Limb (tissue), 2 donors: ENCODE measurements around the gene SLC39A11.

Source experiments
- DNase-seq, 2 donors: peaks; one replicate each; pipeline ENCODE4 v3.0.0-alpha.2; 2016; ENCODE audit errors: extremely low spot score in 2 of 2

SLC39A11 gene

DNA sequence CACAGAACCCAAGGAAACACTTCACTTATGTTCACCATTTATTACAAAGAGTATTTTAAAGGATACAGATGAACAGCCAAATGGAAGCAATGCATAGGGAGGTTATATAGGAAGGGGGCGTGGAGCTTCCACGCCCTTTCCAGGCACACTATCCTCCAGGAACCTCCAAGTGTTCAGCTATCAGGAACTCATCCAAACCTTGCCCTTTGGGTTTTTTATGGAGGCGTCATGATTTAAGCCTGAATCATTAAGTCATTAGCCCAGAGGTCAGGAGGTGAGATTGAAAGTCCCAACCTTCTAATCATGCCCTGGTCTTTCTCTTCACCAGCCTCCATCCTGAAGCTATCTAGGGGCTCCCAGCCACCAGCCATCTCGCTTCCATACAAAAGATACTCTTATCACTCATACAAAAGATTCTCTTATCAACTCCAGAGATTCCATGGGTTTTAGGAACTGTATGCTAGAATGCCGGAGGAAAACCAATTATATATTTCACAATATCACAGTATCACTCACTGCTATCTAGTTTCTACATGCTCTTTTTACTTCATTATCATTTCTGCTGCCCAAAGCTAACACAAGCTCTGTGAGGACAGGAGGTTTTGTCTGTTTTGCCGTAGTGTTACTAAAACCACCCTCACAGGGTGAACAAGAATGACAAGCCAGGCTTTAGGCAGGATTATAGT, 213.4 kb downstream of the SLC39A11 start:
- no peak for DNase-seq

DNA sequence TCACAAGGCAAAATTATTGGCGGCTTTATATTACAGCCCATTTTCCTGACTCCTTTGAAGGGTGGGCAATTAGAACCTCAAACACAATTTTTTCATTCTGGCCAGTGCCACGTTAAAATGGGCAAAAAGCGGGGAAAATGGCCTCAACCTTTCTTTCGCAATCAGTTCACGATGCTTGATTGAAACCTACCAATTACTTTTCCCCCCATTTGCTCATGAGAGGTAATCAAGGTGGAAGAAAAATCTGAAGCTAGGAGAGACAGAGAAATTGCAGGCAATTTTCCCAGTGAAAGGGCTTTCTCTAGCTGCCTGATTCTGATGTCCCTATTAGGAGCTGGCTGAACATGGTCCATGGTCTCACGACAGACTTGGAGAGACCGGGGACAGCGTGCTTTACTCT, 215.1 kb downstream of the SLC39A11 start:
- no peak for DNase-seq

- no peak for DNase-seq
Observed at GRCh38 chr17:72876413-72876812, 216.1 kb downstream of the SLC39A11 start.

DNA sequence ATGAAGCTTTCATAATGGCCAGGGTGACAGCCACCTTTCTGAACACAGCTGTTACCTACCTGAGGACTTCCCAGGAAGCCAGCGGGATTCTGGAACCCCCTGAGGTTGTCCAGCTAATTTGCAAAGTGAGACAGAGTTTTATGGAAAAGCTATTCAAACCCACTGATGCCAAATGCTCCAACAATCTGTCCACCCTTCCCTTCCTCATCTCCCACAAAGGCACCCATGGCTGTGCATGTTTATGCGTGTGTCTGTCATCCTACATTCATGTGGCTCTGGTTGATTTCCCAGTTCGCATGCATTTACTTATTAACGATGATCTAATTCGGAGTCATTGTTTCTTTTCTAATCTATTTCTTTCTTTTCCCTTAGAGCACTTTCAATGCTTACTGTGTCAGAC, 217.1 kb downstream of the SLC39A11 start:
- DNase-seq, result no peak

GRCh38 chr17:72872396-72872795, 220.1 kb downstream of the SLC39A11 start:
- DNase-seq, result no peak

DNA sequence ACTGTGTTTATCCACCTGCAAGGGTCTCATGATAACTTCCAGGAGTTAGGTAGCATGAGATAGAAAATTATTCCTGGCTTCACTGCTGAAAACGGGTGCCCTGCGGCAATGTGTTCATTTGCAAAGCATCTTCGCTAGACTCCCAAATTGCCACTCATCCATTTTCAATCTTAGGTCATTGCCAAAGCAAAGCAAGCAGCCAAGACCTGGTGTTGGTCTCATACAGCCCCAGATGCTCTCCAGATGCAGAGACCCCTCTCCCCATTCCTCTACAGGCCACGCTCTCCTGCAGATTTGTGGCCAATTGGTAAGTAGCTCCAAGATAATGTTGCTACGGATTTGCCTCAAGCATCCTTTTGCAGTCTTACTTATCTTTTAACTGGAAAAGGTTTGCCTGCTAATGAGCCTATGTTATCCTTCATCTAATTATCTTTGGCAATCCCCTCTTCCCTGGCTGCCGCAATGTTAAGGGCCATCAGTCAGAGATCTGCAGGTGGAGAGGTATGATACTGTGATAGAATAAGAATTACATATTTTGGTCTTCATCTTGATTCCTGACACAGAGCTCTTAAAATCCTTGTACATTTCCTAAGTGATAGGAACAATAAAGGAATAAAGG, 222.0 kb downstream of the SLC39A11 start:
- no peak for DNase-seq

DNA sequence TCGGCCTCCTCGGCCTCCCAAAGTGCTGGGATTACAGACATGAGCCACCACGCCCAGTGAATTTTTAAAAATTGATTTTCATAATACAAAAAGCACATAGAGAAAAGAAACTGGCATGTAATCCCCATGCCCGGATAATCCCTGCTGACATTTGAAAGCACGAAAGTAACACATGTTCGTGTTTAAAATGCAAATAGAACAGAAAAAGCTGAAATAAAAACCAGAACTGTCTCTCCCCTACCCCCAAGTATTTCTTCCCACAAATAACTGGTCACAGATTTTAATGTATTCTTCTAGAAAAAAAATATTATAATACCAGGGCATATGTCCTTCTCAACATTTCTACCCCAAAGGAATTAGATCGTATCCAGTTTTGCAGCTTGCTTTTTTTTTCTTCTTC, 222.9 kb downstream of the SLC39A11 start:
- no peak for DNase-seq

DNA sequence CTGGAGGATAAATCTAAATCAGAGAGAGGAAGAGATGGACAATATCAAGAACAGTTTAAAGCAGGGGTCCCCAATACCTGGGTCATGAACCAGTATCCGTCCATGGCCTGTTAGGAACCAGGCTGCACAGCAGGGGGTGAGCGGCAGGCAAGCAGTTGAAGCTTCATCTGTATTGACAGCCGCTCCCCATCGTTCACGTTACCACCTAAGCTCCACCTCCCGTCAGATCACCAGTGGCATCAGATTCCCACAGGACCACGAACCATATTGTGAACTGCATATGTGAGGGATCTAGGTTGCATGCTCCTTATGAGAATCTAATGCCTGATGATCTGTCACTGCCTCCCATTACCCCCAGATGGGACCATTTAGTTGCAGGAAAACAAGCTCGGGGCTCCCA, 226.5 kb downstream of the SLC39A11 start:
- DNase-seq, result no peak

- peak in 1 of 2 donors; percentile 40 for DNase-seq
Observed at GRCh38 chr17:72863526-72864211, 228.8 kb downstream of the SLC39A11 start.

DNA sequence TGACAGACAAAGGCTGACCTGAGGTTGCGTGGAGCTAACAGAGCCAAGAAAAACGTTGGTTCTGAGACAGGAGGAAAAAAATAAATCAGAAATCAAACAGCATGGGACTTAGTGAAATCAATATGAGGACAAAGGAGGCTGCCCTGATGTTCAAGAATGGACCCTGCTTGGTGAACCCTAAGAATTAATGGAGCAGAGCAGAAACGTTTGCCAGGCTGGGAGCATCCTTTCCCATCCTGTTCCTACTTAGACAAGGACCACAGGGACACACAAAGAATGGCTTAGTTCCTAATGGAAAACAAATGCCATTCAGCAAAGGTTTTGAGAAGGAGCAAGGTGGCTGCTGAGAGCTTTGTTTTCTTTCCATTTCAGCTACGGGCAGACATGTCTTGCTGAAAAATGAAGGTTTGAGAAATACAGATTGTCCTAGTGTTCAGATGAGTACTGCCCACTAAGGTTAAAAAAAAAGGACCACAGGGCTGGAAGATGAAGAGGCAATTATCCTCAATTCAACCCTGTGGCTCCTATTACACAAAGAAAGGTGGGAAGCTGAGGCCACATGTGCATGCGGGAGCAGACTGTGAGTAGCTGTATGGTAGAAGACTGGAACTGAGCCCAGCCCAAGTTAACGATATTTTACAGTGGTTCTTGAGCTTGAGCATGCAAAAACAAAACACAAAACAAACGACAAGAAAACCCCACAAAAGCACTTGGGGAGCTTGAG, 230.1 kb downstream of the SLC39A11 start:
- no peak for DNase-seq

GRCh38 chr17:72861811-72862210, 230.7 kb downstream of the SLC39A11 start:
- no peak for DNase-seq

- no peak for DNase-seq
Observed at GRCh38 chr17:72860778-72861177, 231.7 kb downstream of the SLC39A11 start.

- no peak for DNase-seq
Observed at GRCh38 chr17:72858826-72859495, 233.5 kb downstream of the SLC39A11 start.

DNA sequence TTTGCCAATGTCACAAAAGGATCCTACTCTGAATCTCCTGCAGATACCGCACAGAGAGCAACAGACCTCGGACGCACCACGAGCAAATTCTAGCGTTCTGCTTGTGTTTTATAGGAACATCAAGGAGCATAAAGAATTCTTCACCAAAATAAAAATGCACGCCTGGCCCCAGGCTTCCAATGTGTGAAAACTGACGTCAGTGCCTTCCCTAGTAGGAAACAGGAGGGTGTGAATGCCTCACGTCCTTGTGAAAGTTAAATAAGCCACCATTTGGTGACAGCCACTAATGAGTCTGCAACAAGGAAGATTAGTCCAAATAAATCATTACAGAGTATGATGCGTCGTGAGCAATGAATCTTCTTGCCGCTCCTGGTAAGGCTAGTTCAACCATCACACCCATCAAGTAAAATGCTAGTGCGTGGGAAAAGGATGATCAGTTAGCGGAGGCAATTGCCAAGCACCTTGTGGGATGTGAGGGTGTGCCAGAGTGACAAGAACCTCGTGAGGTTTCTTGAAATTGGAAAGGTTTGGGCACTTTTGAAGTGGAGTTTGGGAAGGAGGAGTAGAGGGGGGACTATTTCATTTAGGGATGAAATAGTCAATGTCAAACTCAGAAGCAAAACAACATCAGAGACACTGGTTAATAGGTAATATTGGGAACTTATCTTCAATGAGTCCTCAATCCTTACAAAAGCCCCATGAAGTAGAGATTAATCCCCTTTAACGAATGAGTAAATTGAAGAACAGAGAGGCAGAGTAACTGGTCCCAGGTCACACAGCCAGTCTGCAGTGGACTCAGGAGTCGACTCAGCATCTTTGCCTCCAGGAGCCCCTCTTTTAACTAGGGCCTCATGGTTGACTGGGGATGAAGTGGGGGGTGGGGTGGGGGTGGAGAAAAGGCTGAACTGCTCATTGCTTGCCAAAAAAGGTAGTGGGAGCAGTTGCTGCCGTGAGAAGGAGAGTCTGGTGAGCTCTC, 238.8 kb downstream of the SLC39A11 start:
- no peak for DNase-seq

DNA sequence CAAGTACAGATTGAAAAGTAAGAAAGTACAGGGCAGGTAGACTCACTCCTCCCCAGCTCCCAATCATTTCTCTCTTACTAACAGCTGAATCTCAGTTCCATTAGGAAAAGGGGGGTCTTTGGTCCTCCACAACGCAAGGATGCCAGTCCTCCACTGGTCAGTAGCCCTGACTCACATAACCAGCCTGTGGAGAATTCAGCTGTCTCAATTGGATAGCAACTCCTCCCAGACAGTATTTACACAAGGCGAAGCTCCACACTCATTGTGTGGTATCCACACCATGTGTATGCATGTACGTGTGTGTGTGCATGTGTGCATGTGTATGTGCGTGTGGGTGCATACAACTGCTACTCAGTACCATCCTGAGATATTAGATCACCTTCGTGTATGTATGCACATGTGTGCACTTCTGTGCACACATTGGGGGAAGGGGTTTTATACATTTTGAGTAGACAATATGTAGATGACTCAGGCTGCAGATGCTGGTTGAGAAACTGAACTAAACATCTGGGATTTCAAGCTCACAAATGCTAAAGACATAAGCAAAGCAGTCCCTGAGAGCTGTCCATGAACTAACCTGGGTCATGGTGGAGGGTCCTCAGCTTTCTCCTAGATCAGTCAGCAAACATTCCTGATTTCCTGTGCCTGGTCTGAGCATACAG, 240.1 kb downstream of the SLC39A11 start:
- DNase-seq, result no peak

- no peak for DNase-seq
Observed at GRCh38 chr17:72850410-72851118, 241.9 kb downstream of the SLC39A11 start.

DNA sequence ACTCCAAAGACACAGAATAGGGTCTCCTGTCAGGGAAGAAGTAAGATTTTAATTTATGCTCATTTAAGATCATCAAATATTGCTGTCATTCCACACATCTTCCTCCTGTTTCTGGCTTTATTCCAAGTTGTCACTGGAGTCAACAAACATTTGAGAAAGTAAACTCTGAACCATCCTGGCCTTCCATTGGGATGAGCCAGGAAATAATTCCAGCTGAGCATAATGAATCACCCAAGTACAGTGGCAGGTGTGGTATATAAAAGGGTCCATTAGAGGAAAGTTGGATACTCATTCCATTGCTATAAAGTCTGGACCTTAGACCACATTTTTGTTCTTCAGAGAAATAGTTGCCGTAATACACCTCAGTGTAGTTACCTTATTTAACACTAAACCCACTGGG, 246.1 kb downstream of the SLC39A11 start:
- no peak for DNase-seq

- no peak for DNase-seq
Observed at GRCh38 chr17:72843591-72843990, 248.9 kb downstream of the SLC39A11 start.

DNA sequence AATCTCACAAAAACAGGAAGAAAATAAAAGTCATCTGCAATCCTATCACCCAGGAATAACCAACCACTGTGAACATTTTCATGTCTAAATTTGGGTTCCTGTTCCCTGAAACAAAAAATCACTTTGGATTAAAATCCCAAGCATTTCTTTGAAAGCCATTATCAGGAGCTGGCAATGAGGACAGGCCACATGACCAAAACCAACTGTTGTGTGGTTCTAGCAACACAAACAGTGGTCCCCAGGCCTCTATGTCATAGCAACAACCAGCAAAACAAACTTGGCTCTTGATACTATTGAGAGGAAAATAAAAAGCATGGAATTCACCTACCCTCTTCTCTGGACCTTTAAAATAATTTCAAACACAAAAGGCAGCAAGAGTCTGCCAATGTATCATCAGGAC, 252.5 kb downstream of the SLC39A11 start:
- DNase-seq, result no peak
